OCI-LY3 (cell line): Measurements from ENCODE around the gene APOL4.
"Not testable (repeated sequence)": the region's sequence is repeated elsewhere in the genome, so short reads cannot be mapped to it uniquely, and the experiment has no call there.

Experiments used
- H2AFZ ChIP-seq: fragments of 200-600, 300-600 bp; shearing (Covaris generic); 2 replicates; pipeline ENCODE4 v1.6.0; 2014; ENCODE audit warnings: antibody characterized with exemption, low read depth, low read length
- H3K27ac ChIP-seq: fragments of 200-600, 300-600 bp; sonication (generic); 2 replicates; pipeline ENCODE4 v1.5.1; 2014; ENCODE audit warnings: mild to moderate bottlenecking, low read length, moderate library complexity, mixed read lengths
- H3K27me3 ChIP-seq: fragments of 200-600, 300-600 bp; sonication (generic); 2 replicates; pipeline ENCODE4 v1.6.1; 2014; ENCODE audit warnings: low read depth, low read length, mixed read lengths
- H3K36me3 ChIP-seq: fragments of 200-600, 300-600 bp; sonication (generic); replicated peaks from 2 replicates; pipeline ENCODE3; 2014; ENCODE audit warnings: low read depth, low read length, mixed read lengths
- H3K4me1 ChIP-seq: fragments of 300-600, 200-600 bp; sonication (generic); 2 replicates; pipeline ENCODE4 v1.6.1; 2014; ENCODE audit warnings: low read length, mixed read lengths
- H3K4me2 ChIP-seq: fragments of 200-600, 300-600 bp; sonication (generic); 2 replicates; pipeline ENCODE4 v1.6.1; 2014; ENCODE audit warnings: low read length, mixed read lengths
- H3K4me3 ChIP-seq: fragments of 300-600, 200-600 bp; sonication (generic); 2 replicates; pipeline ENCODE4 v1.5.1; 2014; ENCODE audit warnings: antibody characterized with exemption, mild to moderate bottlenecking, low read length, moderate library complexity
- H3K79me2 ChIP-seq: fragments of 300-600, 200-600 bp; shearing (Covaris generic); 2 replicates; pipeline ENCODE4 v1.6.1; 2014; ENCODE audit warnings: mild to moderate bottlenecking, low read length, mixed read lengths
- H3K9ac ChIP-seq: fragments of 300-600, 200-600 bp; shearing (Covaris generic); 2 replicates; pipeline ENCODE4 v1.6.0; 2014; ENCODE audit warnings: mild to moderate bottlenecking, low read length, moderate library complexity
- H3K9me3 ChIP-seq: fragments of 200-600, 300-600 bp; shearing (Covaris generic); 2 replicates; pipeline ENCODE4 v1.6.1; 2014; ENCODE audit warnings: low read length, mixed read lengths; ENCODE audit not compliant: insufficient read depth
- H4K20me1 ChIP-seq: fragments of 200-600, 300-600 bp; sonication (generic); 2 replicates; pipeline ENCODE4 v1.6.1; 2016; ENCODE audit warnings: low read length, mixed read lengths; ENCODE audit not compliant: insufficient read depth
- EZH2phosphoT487 ChIP-seq: fragments of 200-600 bp; shearing (Covaris generic); IDR thresholded peaks from 2 replicates; pipeline ENCODE4 v1.6.1; 2018; ENCODE audit warnings: antibody characterized with exemption, mixed run types, low read depth
- TF ChIP-seq, protein P1 (sequence below): fragments of 200-600, 300-600 bp; sonication (generic); IDR thresholded peaks from 2 replicates; pipeline ENCODE4 v1.5.1; 2014; ENCODE audit warnings: antibody characterized with exemption, low read length, low read depth

Gene APOL4

DNA sequence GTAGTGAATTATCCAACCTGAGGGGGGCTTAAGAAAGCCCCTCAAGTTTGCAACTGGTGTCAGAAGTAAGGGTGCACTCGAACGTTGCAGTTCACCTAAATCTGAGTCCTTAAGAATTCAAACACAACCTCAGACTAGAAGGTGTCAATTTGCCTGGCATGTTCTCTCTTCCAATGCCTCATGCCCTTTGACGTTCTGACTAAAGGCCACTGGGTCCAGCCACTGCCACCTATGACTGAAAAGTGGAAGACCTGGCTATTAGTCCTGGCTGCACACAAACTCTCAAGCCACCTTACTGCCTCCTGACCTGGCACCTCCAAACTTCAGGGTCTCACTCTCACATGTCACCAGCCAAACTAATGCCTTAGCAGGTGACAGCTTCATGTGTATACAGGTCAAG lies 8.0 kb downstream of the APOL4 start:
- Histone ChIP-seq H3K27me3 (peaks cover 44% of the 10 kb centered on the region), H4K20me1 (no peaks in the 10 kb centered on the region), H3K36me3 (no peaks in the 10 kb centered on the region), H3K9me3 (no peaks in the 10 kb centered on the region), H3K4me2 (no peak overlapping the region), H3K4me1 (peaks cover 15% of the 10 kb centered on the region), H2AFZ (no peak overlapping the region), H3K27ac (no peak overlapping the region), H3K4me3 (no peak overlapping the region), H3K79me2 (no peaks in the 10 kb centered on the region), H3K9ac (no peak overlapping the region)
- TF ChIP-seq EZH2phosphoT487, result no peak
- TF ChIP-seq, protein P1, sequence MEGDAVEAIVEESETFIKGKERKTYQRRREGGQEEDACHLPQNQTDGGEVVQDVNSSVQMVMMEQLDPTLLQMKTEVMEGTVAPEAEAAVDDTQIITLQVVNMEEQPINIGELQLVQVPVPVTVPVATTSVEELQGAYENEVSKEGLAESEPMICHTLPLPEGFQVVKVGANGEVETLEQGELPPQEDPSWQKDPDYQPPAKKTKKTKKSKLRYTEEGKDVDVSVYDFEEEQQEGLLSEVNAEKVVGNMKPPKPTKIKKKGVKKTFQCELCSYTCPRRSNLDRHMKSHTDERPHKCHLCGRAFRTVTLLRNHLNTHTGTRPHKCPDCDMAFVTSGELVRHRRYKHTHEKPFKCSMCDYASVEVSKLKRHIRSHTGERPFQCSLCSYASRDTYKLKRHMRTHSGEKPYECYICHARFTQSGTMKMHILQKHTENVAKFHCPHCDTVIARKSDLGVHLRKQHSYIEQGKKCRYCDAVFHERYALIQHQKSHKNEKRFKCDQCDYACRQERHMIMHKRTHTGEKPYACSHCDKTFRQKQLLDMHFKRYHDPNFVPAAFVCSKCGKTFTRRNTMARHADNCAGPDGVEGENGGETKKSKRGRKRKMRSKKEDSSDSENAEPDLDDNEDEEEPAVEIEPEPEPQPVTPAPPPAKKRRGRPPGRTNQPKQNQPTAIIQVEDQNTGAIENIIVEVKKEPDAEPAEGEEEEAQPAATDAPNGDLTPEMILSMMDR, result no peak

DNA sequence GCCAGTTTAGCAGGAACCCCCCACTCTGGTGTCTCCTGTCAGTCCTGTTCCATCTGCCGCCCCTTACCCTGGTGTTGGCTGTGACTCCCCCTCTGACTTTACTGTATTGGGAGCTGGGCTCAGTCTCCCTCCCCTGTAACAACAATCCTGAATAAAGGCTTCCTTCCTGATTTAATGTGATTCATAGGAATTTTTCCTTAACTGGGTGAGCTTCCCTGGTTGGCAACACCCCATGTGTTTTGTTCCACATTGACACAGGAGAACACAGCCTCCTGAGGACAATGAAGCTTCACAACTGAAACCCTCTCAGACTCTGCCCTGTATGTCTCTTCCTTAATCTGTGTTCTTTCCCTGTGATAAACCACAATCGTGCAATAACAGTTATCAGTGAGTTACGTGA lies 8.4 kb downstream of the APOL4 start:
- H3K36me3 ChIP-seq, result no peaks in the 10 kb centered on the region
- TF ChIP-seq, protein P1, result no peak
- no peak overlapping the region for H3K4me3 ChIP-seq
- peaks cover 15% of the 10 kb centered on the region for H3K4me1 ChIP-seq
- H3K79me2 ChIP-seq, result no peaks in the 10 kb centered on the region
- H3K4me2 ChIP-seq, result no peak overlapping the region
- H4K20me1 ChIP-seq, result no peaks in the 10 kb centered on the region
- H3K27me3 ChIP-seq, result peaks cover 48% of the 10 kb centered on the region
- no peak overlapping the region for H3K27ac ChIP-seq
- H3K9ac ChIP-seq, result no peak overlapping the region
- H3K9me3 ChIP-seq, result no peaks in the 10 kb centered on the region
- no peak overlapping the region for H2AFZ ChIP-seq

DNA sequence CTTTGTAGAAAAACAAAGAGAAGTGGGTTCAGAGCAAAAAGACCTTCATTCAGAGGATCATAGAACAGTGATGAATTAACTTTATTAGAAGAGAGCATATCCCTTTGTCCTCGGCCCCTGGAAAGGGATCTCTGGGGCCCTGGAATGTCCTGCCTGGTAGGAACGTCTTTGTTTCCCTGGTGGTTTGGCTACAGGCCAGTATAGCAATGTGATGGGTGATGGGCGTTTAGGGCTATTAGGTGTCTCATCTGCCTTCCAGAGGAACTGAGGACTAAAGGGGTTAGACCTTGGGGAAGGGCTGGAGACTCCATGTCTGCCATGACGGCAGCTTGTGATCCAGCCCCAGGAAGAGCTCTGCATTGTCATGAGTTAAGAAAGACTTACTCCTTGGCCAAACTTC lies 9.1 kb downstream of the APOL4 start:
- no peaks in the 10 kb centered on the region for H3K79me2 ChIP-seq
- no peak overlapping the region for H3K4me3 ChIP-seq
- peaks cover 9% of the 10 kb centered on the region for H3K4me1 ChIP-seq
- H3K9ac ChIP-seq, result no peak overlapping the region
- H3K27ac ChIP-seq, result no peak overlapping the region
- no peak for TF ChIP-seq EZH2phosphoT487
- TF ChIP-seq, protein P1, result no peak
- no peaks in the 10 kb centered on the region for H4K20me1 ChIP-seq
- H3K27me3 ChIP-seq, result peaks cover 46% of the 10 kb centered on the region
- H3K4me2 ChIP-seq, result no peak overlapping the region
- H3K9me3 ChIP-seq, result no peaks in the 10 kb centered on the region
- H3K36me3 ChIP-seq, result no peaks in the 10 kb centered on the region
- H2AFZ ChIP-seq, result no peak overlapping the region

DNA sequence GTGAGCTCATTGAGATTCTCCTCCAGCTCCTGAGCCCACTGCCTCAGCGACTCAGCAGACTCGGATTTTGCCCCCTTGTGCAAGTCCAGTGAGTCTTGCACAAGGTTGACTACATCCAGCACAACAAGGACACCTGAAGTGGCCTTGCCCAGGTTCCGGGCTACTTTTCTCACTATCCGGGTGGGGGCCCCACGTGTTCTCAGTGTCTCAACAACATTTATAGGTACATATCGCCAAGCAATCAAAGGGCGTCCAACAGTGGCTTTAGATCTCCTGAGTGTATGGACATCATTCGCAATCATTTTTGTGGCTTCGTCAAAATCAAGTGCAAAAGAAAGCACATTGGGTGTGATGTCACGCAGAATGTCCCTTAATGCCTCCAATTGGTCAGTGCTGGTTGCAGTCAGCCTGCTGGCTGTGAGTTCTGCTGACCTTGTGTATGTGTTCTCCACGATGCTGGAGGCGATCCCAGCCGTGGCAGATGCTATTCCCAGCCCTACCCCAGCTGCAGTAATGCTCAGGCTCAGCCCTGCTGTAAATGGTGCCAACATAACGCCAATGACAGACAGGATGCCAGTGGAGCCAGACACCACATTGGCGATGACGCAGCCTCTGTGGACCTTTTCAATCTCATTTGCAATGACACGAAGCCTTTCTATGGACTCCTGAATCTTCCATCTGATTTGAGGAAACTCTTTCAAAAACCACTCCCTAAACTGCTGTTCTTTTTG lies 10.3 kb downstream of the APOL4 start:
- Histone ChIP-seq H3K9me3 (no peaks in the 10 kb centered on the region), H2AFZ (no peak overlapping the region), H3K4me2 (no peak overlapping the region), H3K79me2 (no peaks in the 10 kb centered on the region), H3K4me3 (no peak overlapping the region), H3K27me3 (peaks cover 45% of the 10 kb centered on the region), H3K27ac (no peak overlapping the region), H4K20me1 (no peaks in the 10 kb centered on the region), H3K4me1 (peaks cover 3% of the 10 kb centered on the region; the same call in 1 of the 2 replicates), H3K36me3 (no peaks in the 10 kb centered on the region), H3K9ac (no peak overlapping the region)
- TF ChIP-seq, protein P1, result no peak
- TF ChIP-seq EZH2phosphoT487, result no peak

DNA sequence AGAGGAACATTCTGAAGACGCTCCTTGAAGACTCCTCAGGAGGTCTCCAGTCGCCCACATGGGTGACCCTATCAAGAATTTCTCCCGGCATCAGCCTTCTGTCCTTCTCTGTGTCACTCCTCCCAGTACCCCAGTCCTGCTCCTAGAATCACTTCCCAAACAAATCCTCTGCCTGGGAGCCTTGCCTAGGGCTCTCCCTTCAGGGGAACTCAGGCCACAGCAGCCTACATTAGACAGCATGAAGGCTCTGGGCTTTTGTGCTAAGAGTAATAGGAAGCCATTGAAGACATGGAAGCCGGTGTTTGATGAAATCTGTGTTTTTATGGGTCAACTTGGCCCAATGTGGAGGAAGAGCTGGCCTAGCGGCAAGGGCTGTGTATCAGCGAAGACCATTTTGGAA lies 13.7 kb downstream of the APOL4 start:
- H4K20me1 ChIP-seq, H3K9me3 ChIP-seq, H3K79me2 ChIP-seq, H3K4me2 ChIP-seq, H3K9ac ChIP-seq, H3K27ac ChIP-seq, H3K4me1 ChIP-seq, H3K36me3 ChIP-seq, H2AFZ ChIP-seq, H3K4me3 ChIP-seq: not testable (repeated sequence)
- H3K27me3 ChIP-seq, result peaks cover 27% of the 10 kb centered on the region
